ENCODE results near the gene FBXO42.

GRCh38 chr1:16394977-16395376, 42.7 kb upstream of the FBXO42 start:
- TF ChIP-seq, protein P1, sequence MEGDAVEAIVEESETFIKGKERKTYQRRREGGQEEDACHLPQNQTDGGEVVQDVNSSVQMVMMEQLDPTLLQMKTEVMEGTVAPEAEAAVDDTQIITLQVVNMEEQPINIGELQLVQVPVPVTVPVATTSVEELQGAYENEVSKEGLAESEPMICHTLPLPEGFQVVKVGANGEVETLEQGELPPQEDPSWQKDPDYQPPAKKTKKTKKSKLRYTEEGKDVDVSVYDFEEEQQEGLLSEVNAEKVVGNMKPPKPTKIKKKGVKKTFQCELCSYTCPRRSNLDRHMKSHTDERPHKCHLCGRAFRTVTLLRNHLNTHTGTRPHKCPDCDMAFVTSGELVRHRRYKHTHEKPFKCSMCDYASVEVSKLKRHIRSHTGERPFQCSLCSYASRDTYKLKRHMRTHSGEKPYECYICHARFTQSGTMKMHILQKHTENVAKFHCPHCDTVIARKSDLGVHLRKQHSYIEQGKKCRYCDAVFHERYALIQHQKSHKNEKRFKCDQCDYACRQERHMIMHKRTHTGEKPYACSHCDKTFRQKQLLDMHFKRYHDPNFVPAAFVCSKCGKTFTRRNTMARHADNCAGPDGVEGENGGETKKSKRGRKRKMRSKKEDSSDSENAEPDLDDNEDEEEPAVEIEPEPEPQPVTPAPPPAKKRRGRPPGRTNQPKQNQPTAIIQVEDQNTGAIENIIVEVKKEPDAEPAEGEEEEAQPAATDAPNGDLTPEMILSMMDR (IDR thresholded peaks at IDR 0.05): no peak
- TF ChIP-seq POLR2A (IDR thresholded peaks at IDR 0.05): no peak
